Smooth muscle cell (in vitro differentiated cells): ENCODE results near the gene SLC38A10. TPM values are rescaled to one million over a fixed set of nuclear protein-coding genes. Genes with fewer than 3 reads are reported as not detected.

Source experiments
- DNase-seq: peaks from one replicate; lab custom pipeline; 2025; ENCODE audit not compliant: unreplicated experiment; lab: John Stamatoyannopoulos, UW
- H2AFZ ChIP-seq: fragments of 200-600 bp; sonication (generic); 2 replicates; pipeline ENCODE4 v1.6.0; 2016; ENCODE audit warnings: antibody characterized with exemption, low read depth, mild to moderate bottlenecking
- H3F3A ChIP-seq: fragments of 200-600 bp; sonication (generic); 2 replicates; pipeline ENCODE4 v1.6.0; 2017; ENCODE audit warnings: antibody characterized with exemption, low read depth
- H3K27ac ChIP-seq: fragments of 200-600 bp; sonication (generic); 2 replicates; pipeline ENCODE4 v1.5.1; 2016; ENCODE audit warnings: low read depth, mild to moderate bottlenecking
- H3K27me3 ChIP-seq: fragments of 200-600 bp; sonication (generic); 2 replicates; pipeline ENCODE4 v1.6.1; 2016; ENCODE audit warnings: low read depth, mild to moderate bottlenecking
- H3K36me3 ChIP-seq: fragments of 200-600 bp; sonication (generic); 2 replicates; pipeline ENCODE4 v1.5.1; 2016; ENCODE audit warnings: low read depth
- H3K4me1 ChIP-seq: fragments of 200-600 bp; sonication (generic); 2 replicates; pipeline ENCODE4 v1.5.1; 2016; ENCODE audit warnings: low read depth
- H3K4me2 ChIP-seq: fragments of 200-600 bp; sonication (generic); 2 replicates; pipeline ENCODE4 v1.6.0; 2016; ENCODE audit warnings: mild to moderate bottlenecking
- H3K4me3 ChIP-seq: fragments of 200-600 bp; sonication (generic); 2 replicates; pipeline ENCODE4 v1.5.1; 2016; ENCODE audit warnings: mild to moderate bottlenecking
- H3K79me2 ChIP-seq: fragments of 200-600 bp; sonication (generic); 2 replicates; pipeline ENCODE4 v1.6.0; 2016; ENCODE audit warnings: low read depth, mild to moderate bottlenecking
- H3K9ac ChIP-seq: fragments of 200-600 bp; sonication (generic); 2 replicates; pipeline ENCODE4 v1.6.0; 2016; ENCODE audit warnings: low read depth
- H3K9me3 ChIP-seq: fragments of 200-600 bp; sonication (generic); replicated peaks from 2 replicates; pipeline ENCODE4 v1.5.1; 2016; ENCODE audit warnings: low read depth
- H4K20me1 ChIP-seq: fragments of 200-600 bp; sonication (generic); 2 replicates; pipeline ENCODE4 v1.6.0; 2016; ENCODE audit warnings: low read depth
- WGBS: methylation state at CpG from one replicate; pipeline ENCODE4 v1.1.7; 2016; ENCODE audit warnings: low lambda C conversion rate; 5-methylcytosine and 5-hydroxymethylcytosine counted together
- polyA plus RNA-seq: library from polyadenylated mRNA; unstranded; fragments of >200 nt; fragmentation: Nextera tagmentation; extraction: Ambion mirVana; gene quantifications from 2 replicates; pipeline ENCODE4 v1.2.1, GENCODE V29; 2016
- total RNA-seq: library from RNA; depleted of rRNA; stranded (reverse); fragments of >200 nt; gene quantifications from 2 replicates; pipeline ENCODE4 v1.2.3, GENCODE V29; 2014
- TF ChIP-seq, protein P1 (sequence below): fragments of 200-600 bp; sonication (generic); IDR thresholded peaks from 2 replicates; pipeline ENCODE4 v1.5.1; 2017; ENCODE audit warnings: borderline replicate concordance, mild to moderate bottlenecking, antibody characterized with exemption; ENCODE audit not compliant: insufficient read depth, poor library complexity, severe bottlenecking

The SLC38A10 gene
- total and polyA plus RNA-seq, 2 experiments from 2014 or later, result 61.6 to 97.1 TPM

DNA sequence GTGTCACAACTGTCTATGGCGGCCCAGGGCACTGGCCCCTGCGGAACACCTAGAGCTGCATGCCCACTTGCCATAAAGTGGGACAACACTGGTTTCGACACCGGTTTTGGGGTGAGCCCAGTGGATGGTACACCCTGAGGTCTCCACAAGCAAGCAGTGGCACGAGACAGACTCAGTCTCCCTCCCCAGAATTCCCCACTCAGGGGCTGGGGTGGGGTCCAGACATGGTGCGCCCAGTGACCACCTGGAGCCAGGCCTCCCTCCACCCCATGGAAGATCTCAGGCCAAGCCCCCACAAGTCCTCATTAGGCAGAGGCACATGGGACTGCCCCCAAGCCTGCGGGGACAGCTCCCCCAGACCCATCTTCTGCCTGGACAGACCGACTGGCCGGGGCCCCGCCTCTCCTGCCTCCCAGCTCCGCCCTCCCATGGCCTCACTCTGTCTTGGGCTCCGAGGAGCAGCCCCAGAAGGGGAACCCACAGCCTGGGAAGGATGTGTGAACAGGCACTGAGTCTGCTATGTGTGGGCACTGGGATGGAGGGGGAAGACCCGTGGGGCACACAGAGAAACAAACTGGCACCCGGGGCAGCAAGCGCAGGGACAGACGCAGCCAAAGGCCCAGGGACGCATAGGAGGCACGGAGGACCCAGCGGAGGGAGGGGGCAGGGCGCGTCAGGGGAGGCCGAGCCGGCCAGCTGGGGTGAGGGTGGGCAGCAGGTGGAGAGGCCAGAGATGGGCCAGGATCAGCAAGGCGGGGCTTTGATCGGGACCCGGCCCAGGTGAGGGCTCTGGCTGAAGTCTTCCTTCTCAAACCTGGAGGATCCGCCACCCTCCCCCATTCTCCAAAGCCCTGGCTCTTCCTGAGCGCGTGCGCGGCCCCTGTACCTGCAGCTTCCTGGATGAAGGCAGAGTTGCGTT, 59.0 kb downstream of the SLC38A10 start:
- H3K79me2 ChIP-seq, result peaks cover 33% of the 10 kb centered on the region
- H3K27ac ChIP-seq, result no peak overlapping the region
- no peaks in the 10 kb centered on the region for H3K27me3 ChIP-seq
- H3K4me2 ChIP-seq, result no peak overlapping the region
- peaks cover 46% of the 10 kb centered on the region for H4K20me1 ChIP-seq
- DNase-seq, result no peak
- TF ChIP-seq, protein P1, sequence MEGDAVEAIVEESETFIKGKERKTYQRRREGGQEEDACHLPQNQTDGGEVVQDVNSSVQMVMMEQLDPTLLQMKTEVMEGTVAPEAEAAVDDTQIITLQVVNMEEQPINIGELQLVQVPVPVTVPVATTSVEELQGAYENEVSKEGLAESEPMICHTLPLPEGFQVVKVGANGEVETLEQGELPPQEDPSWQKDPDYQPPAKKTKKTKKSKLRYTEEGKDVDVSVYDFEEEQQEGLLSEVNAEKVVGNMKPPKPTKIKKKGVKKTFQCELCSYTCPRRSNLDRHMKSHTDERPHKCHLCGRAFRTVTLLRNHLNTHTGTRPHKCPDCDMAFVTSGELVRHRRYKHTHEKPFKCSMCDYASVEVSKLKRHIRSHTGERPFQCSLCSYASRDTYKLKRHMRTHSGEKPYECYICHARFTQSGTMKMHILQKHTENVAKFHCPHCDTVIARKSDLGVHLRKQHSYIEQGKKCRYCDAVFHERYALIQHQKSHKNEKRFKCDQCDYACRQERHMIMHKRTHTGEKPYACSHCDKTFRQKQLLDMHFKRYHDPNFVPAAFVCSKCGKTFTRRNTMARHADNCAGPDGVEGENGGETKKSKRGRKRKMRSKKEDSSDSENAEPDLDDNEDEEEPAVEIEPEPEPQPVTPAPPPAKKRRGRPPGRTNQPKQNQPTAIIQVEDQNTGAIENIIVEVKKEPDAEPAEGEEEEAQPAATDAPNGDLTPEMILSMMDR, result no peak
- H3K4me1 ChIP-seq, result peaks cover 7% of the 10 kb centered on the region
- no peak overlapping the region for H3K4me3 ChIP-seq
- H3K9me3 ChIP-seq, result no peaks in the 10 kb centered on the region
- WGBS, result 96% methylated on average over 26 of the region's 32 CpGs
- no peak overlapping the region for H2AFZ ChIP-seq
- no peaks in the 10 kb centered on the region for H3F3A ChIP-seq
- no peaks in the 10 kb centered on the region for H3K36me3 ChIP-seq
- no peak overlapping the region for H3K9ac ChIP-seq

DNA sequence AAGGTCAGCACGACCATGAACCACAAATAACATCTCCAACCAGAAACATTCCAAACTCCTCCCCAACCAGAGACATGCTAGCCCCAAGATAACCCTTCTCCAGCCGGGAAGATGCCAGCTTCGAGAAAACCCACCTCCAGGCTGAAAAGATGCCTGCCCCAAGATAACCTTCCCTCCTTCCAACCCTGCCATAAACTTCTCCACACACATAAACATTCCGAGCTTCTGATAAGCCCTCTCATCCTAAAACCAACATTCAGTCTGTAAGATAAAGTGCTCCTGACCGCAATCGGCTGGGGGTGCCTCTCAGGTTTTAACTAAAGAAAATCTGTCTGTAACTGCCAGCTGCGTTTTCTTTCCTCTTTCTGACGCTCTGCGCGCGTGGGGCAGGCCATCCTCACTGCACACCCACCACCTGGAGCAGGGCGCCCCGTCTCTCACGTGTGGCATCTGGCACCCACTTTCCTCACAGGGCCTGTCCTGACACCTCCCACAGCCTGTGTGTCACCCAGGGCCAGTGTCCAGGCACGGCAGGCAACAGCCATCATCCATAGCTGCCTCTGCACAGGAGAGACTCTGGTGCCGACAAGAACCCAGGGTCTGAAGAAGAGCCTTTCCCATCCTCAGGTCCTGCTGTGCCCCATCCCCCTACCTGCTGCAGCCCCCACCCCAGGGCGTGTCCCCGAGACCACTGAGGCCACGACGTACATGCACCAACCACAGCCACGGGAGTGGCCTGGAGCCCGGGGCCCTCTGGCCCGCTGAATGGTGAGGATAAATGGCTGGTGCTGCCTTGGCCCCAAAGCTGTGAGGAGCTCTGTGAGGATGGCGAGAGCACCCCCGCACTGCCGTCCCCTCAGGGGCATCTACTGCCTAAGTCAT, 59.9 kb downstream of the SLC38A10 start:
- no peak for DNase-seq
- H3K4me3 ChIP-seq, result no peak overlapping the region
- no peaks in the 10 kb centered on the region for H3K27me3 ChIP-seq
- peaks cover 46% of the 10 kb centered on the region for H4K20me1 ChIP-seq
- H3K4me1 ChIP-seq, result peaks cover 5% of the 10 kb centered on the region
- H3K27ac ChIP-seq, result no peak overlapping the region
- H3K9ac ChIP-seq, result no peak overlapping the region
- peaks cover 24% of the 10 kb centered on the region for H3K79me2 ChIP-seq
- no peak overlapping the region for H3K4me2 ChIP-seq
- WGBS, result 71% methylated on average over 25 of the region's 26 CpGs
- no peaks in the 10 kb centered on the region for H3K9me3 ChIP-seq
- no peaks in the 10 kb centered on the region for H3F3A ChIP-seq
- no peak overlapping the region for H2AFZ ChIP-seq
- TF ChIP-seq, protein P1, result no peak
- H3K36me3 ChIP-seq, result no peaks in the 10 kb centered on the region

GRCh38 chr17:81234506-81234855, 60.6 kb downstream of the SLC38A10 start:
- H2AFZ ChIP-seq, result no peak overlapping the region
- no peaks in the 10 kb centered on the region for H3K4me1 ChIP-seq
- no peaks in the 10 kb centered on the region for H3K36me3 ChIP-seq
- no peak for DNase-seq
- no peaks in the 10 kb centered on the region for H3F3A ChIP-seq
- WGBS, result 93% methylated on average over 13 of the region's 13 CpGs
- TF ChIP-seq, protein P1, result no peak
- H3K27me3 ChIP-seq, result no peaks in the 10 kb centered on the region
- peaks cover 20% of the 10 kb centered on the region for H3K79me2 ChIP-seq
- no peaks in the 10 kb centered on the region for H3K9me3 ChIP-seq
- H3K9ac ChIP-seq, result no peak overlapping the region
- H3K27ac ChIP-seq, result no peak overlapping the region
- H3K4me2 ChIP-seq, result no peak overlapping the region
- H3K4me3 ChIP-seq, result no peak overlapping the region
- H4K20me1 ChIP-seq, result peaks cover 46% of the 10 kb centered on the region
